Activated CD4-positive, alpha-beta T cell treated with anti-CD3 and anti-CD28 coated beads for 36 hours (primary cell): ENCODE data around the gene AVEN. TPM values are rescaled to one million over a fixed set of nuclear protein-coding genes. Genes with fewer than 3 reads are reported as not detected.
"Not testable (repeated sequence)": the region's sequence is repeated elsewhere in the genome, so short reads cannot be mapped to it uniquely, and the experiment has no call there.

ENCODE experiments used
- ATAC-seq: fragments of 200-7000 bp; cut with Tn5 transposase; one replicate; pipeline ENCODE4 v1.10.0; 2021; ENCODE audit warnings: mild to moderate bottlenecking, moderate library complexity
- CTCF ChIA-PET: fragments of 350-600 bp; sonication (Branson Sonifier 250); formaldehyde crosslinking; loops from one replicate; lab custom pipeline; 2021; ENCODE audit warnings: antibody characterized with exemption; lab: Charles Lee
- POLR2A ChIA-PET: fragments of 350-600 bp; sonication (Branson Sonifier 250); formaldehyde crosslinking; loops from one replicate; lab custom pipeline; 2021; ENCODE audit warnings: antibody characterized with exemption, inconsistent platforms; lab: Charles Lee
- DNase-seq: peaks from one replicate; pipeline ENCODE4 v3.0.0-alpha.2; 2020
- H3K27ac Mint-ChIP-seq: one replicate; pipeline ENCODE4 v1.8.0; 2021; ENCODE audit warnings: mixed read lengths
- H3K27me3 Mint-ChIP-seq: one replicate; pipeline ENCODE4 v1.8.0; 2021; ENCODE audit warnings: mixed read lengths
- H3K36me3 Mint-ChIP-seq: one replicate; pipeline ENCODE4 v1.8.0; 2021; ENCODE audit warnings: low read depth, mixed read lengths
- H3K4me1 Mint-ChIP-seq: one replicate; pipeline ENCODE4 v1.8.0; 2021; ENCODE audit warnings: mixed read lengths
- H3K4me3 Mint-ChIP-seq: one replicate; pipeline ENCODE4 v1.8.0; 2021; ENCODE audit warnings: mild to moderate bottlenecking, moderate library complexity, mixed read lengths
- H3K9me3 Mint-ChIP-seq: one replicate; pipeline ENCODE4 v1.8.0; 2021; ENCODE audit warnings: low read depth, mixed read lengths
- intact Hi-C, 2 experiments: fragments of 100-400 bp; cut with DNase I in 1 of 2; cut with micrococcal nuclease in 1 of 2; formaldehyde crosslinking; loops; one replicate each; pipeline versions ENCODE4 v1.14.2 to v1.15.1; 2022 to 2024; cut with DNase I, micrococcal nuclease
- total RNA-seq, 2 experiments: library from RNA; stranded (reverse); gene quantifications; one replicate each; pipeline ENCODE4 v1.2.3, GENCODE V29; 2021

The AVEN gene
- total RNA-seq, 2 experiments from 2014 or later: 10.5 to 10.7 TPM

DNA sequence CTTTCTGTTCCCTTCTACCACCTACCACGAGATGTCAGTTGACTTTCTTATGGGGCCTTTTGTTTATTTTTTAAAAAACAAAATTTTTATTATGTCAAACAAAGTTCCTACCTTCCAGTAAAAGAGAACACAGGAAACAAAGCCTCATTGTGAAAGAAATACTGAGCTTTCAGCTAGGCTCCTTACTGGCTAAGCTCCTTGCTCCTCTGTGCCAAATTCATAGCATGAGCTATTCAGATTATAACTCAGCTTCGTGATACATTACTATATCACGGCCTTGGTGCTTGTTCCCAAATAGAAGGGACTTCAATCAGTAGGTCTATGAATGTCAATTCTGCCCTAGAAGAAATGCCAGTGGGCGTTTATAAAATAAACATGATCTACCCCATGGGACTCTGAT, 216.5 kb downstream of the AVEN start:
- H3K27me3 Mint-ChIP-seq: peaks cover 5% of the 10 kb centered on the region
- CTCF ChIA-PET: interaction anchor here (0.6 kb wide), 1 partner anchor 44 kb away, joined by 3 read pairs; no protein-coding TSS in a partner anchor
- H3K4me1 Mint-ChIP-seq: no peaks in the 10 kb centered on the region
- no peak for DNase-seq
- no peak overlapping the region for H3K27ac Mint-ChIP-seq
- no peaks in the 10 kb centered on the region for H3K9me3 Mint-ChIP-seq
- intact Hi-C loops: no loop called here
- H3K4me3 Mint-ChIP-seq: no peak overlapping the region
- no peaks in the 10 kb centered on the region for H3K36me3 Mint-ChIP-seq
- POLR2A ChIA-PET: no interaction called here
- no peak for ATAC-seq

DNA sequence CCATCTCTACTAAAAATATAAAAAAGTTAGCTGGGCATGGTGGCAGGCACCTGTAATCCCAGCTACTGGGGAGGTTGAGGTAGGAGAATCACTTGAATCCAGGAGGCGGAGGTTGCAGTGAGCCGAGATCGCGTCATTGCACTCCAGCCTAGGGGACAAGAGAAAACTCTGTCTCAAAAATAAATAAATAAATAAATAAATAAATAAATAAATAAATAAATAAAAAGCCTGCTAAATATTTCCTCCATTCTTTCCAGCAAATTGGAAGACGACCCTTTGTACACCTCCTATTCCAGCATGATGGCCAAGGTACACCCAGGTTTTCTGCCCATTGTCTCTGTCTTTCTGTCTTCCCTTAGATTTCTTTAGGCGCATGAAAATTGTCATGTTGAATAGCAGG, 219.5 kb downstream of the AVEN start:
- H3K4me3 Mint-ChIP-seq, DNase-seq: not testable (repeated sequence)
- CTCF ChIA-PET: interaction anchor here (0.5 kb wide), 1 partner anchor 63 kb away, joined by 3 read pairs; no protein-coding TSS in a partner anchor

More for the DNA sequence above, 219.5 kb downstream of the AVEN start:
- H3K27ac Mint-ChIP-seq, H3K27me3 Mint-ChIP-seq, H3K9me3 Mint-ChIP-seq, H3K36me3 Mint-ChIP-seq, H3K4me1 Mint-ChIP-seq, intact Hi-C loops, POLR2A ChIA-PET, ATAC-seq: not testable (repeated sequence)

Other genes starting within 250 kb of the AVEN start
- not detected for gene CHRM5, start 70.7 kb downstream of the AVEN start, total RNA-seq
- 10 to 100 TPM; 46.7 to 48.5 TPM for gene EMC7, start 62.7 kb upstream of the AVEN start, total RNA-seq
- gene PGBD4, start 62.9 kb upstream of the AVEN start, total RNA-seq: 1 to 10 TPM; 2.3 to 2.4 TPM
- 10 to 100 TPM; 45.0 to 47.5 TPM for gene KATNBL1, start 170.9 kb upstream of the AVEN start, total RNA-seq
- 10 to 100 TPM; 85.5 to 91.0 TPM for gene EMC4, start 185.8 kb upstream of the AVEN start, total RNA-seq